CD14-positive monocyte (primary cell): ENCODE results near the gene USP11. TPM values are rescaled to one million over a fixed set of nuclear protein-coding genes. Genes with fewer than 3 reads are reported as not detected.

Experiments used
- DNase-seq, 3 donors: peaks; one replicate each; pipeline ENCODE4 v3.0.0-alpha.2; 2011 to 2022
- H2AFZ ChIP-seq: 2 replicates; pipeline ENCODE4 v1.6.0; 2012; ENCODE audit warnings: mild to moderate bottlenecking, low read depth, low read length, inconsistent platforms; ENCODE audit not compliant: insufficient read depth, poor library complexity, severe bottlenecking
- H3K27ac ChIP-seq, 2 donors: 1 replicate in 1 of 2; 2 replicates in 1 of 2; pipeline ENCODE4 v1.5.1; 2012 to 2013; ENCODE audit warnings: low read length in 2 of 2, control low read depth in 1 of 2, inconsistent platforms in 1 of 2, low read depth in 1 of 2, mild to moderate bottlenecking in 1 of 2
- H3K27me3 ChIP-seq, 2 donors: one replicate each; pipeline versions ENCODE4 v1.6.0 to v1.6.1; 2011 to 2013; ENCODE audit warnings: low read length in 2 of 2; ENCODE audit not compliant: control insufficient read depth in 2 of 2, insufficient read depth in 2 of 2
- H3K36me3 ChIP-seq, 2 donors: replicated peaks in 1 of 2; 1 replicate in 1 of 2; 2 replicates in 1 of 2; pipeline versions ENCODE4 v1.5.1 to v1.6.1; 2012 to 2013; ENCODE audit warnings: low read length in 2 of 2, control low read depth in 1 of 2, inconsistent platforms in 1 of 2, mild to moderate bottlenecking in 1 of 2; ENCODE audit not compliant: insufficient read depth in 2 of 2, control insufficient read depth in 1 of 2
- H3K4me1 ChIP-seq, 2 donors: 1 replicate in 1 of 2; 2 replicates in 1 of 2; pipeline versions ENCODE4 v1.5.1 to v1.6.1; 2012 to 2013; ENCODE audit warnings: low read length in 2 of 2, control low read depth in 1 of 2, inconsistent platforms in 1 of 2, mild to moderate bottlenecking in 1 of 2, moderate library complexity in 1 of 2; ENCODE audit not compliant: insufficient read depth in 2 of 2, control insufficient read depth in 1 of 2
- H3K4me2 ChIP-seq: replicated peaks from 2 replicates; pipeline ENCODE3; 2012; ENCODE audit warnings: low read length, moderate library complexity, mild to moderate bottlenecking; ENCODE audit not compliant: poor library complexity, severe bottlenecking; ENCODE audit errors: extremely low read depth
- H3K4me3 ChIP-seq, 3 experiments: fragments of 200-600 bp in 1 of 3; sonication (generic) in 1 of 3; replicated peaks in 1 of 3; 1 replicate in 2 of 3; 2 replicates in 1 of 3; pipeline ENCODE4 v1.5.1; 2011 to 2013; ENCODE audit warnings: low read length in 3 of 3, mild to moderate bottlenecking in 3 of 3, control low read depth in 2 of 3, low read depth in 2 of 3, inconsistent platforms in 1 of 3, moderate library complexity in 1 of 3
- H3K79me2 ChIP-seq: 2 replicates; pipeline ENCODE4 v1.6.0; 2012; ENCODE audit warnings: mild to moderate bottlenecking, control low read depth, inconsistent platforms, low read length, moderate library complexity; ENCODE audit not compliant: insufficient read depth
- H3K9ac ChIP-seq: 2 replicates; pipeline ENCODE4 v1.6.0; 2017; ENCODE audit warnings: low read length, mild to moderate bottlenecking; ENCODE audit not compliant: insufficient read depth, poor library complexity, severe bottlenecking
- H3K9me3 ChIP-seq, 2 donors: replicated peaks in 1 of 2; 1 replicate in 1 of 2; 2 replicates in 1 of 2; pipeline versions ENCODE4 v1.5.1 to v1.6.1; 2012 to 2013; ENCODE audit warnings: low read length in 2 of 2, control low read depth in 1 of 2; ENCODE audit not compliant: control insufficient read depth in 1 of 2, insufficient read depth in 1 of 2
- H4K20me1 ChIP-seq: 2 replicates; pipeline ENCODE4 v1.6.0; 2012; ENCODE audit warnings: mild to moderate bottlenecking, low read length, control low read depth, moderate library complexity; ENCODE audit not compliant: insufficient read depth
- H3K27ac Mint-ChIP-seq, 7 donors: one replicate each; pipeline ENCODE4 v1.8.0; 2020; ENCODE audit warnings: mild to moderate bottlenecking in 7 of 7, mixed read lengths in 7 of 7, moderate library complexity in 6 of 7, inconsistent platforms in 2 of 7
- H3K27me3 Mint-ChIP-seq, 3 donors: one replicate each; pipeline ENCODE4 v1.8.0; 2021 to 2022; ENCODE audit warnings: low read depth in 3 of 3, mild to moderate bottlenecking in 3 of 3, mixed read lengths in 3 of 3, moderate library complexity in 3 of 3, inconsistent platforms in 1 of 3
- H3K36me3 Mint-ChIP-seq, 2 donors: one replicate each; pipeline ENCODE4 v1.8.0; 2020; ENCODE audit warnings: mixed read lengths in 2 of 2, inconsistent platforms in 1 of 2, mild to moderate bottlenecking in 1 of 2
- H3K4me1 Mint-ChIP-seq: one replicate; pipeline ENCODE4 v1.8.0; 2020; ENCODE audit warnings: mild to moderate bottlenecking, mixed read lengths
- H3K4me3 Mint-ChIP-seq, 2 donors: one replicate each; pipeline ENCODE4 v1.8.0; 2020; ENCODE audit warnings: mild to moderate bottlenecking in 2 of 2, mixed read lengths in 2 of 2, moderate library complexity in 1 of 2
- H3K9me3 Mint-ChIP-seq, 7 donors: one replicate each; pipeline ENCODE4 v1.8.0; 2020 to 2022; ENCODE audit warnings: mixed read lengths in 7 of 7, mild to moderate bottlenecking in 6 of 7, moderate library complexity in 6 of 7, inconsistent platforms in 2 of 7
- CTCF ChIP-seq: fragments of 200-600 bp; IDR thresholded peaks from one replicate; pipeline ENCODE4 v1.8.0; 2022; ENCODE audit warnings: antibody characterized with exemption, mild to moderate bottlenecking
- WGBS: methylation state at CpG from one replicate; pipeline ENCODE4 v1.1.5; 2013; ENCODE audit warnings: missing lambda C conversion rate; ENCODE audit not compliant: insufficient coverage; 5-methylcytosine and 5-hydroxymethylcytosine counted together
- intact Hi-C, 2 donors: fragments of 100-400 bp; cut with micrococcal nuclease; formaldehyde crosslinking; loops; one replicate each; pipeline versions ENCODE4 v1.15.0 to v1.15.1; 2023
- polyA plus RNA-seq, 3 donors: library from polyadenylated mRNA; depleted of rRNA in 1 of 3; unstranded in 2 of 3; stranded (reverse) in 1 of 3; fragments of 300-500 nt in 2 of 3; fragments of >200 nt in 1 of 3; fragmentation: Illumina TruSeq in 2 of 3; gene quantifications; 1 replicate in 2 of 3; 2 replicates in 1 of 3; pipeline ENCODE4 v1.2.3, GENCODE V29; 2012 to 2021

The USP11 gene
- polyA plus RNA-seq, 3 donors = 6.7 to 9.7 (median 8.8) TPM

- Histone ChIP-seq H3K79me2 (no peaks in the 10 kb centered on the region), H3K4me2 (no peak overlapping the region), H3K9me3 (no peaks in the 10 kb centered on the region), H2AFZ (no peak overlapping the region), H4K20me1 (no peaks in the 10 kb centered on the region), H3K4me1 (no peaks in the 10 kb centered on the region), H3K9ac (no peak overlapping the region), H3K27ac (no peak overlapping the region), H3K27me3 (no peaks in the 10 kb centered on the region), H3K4me3 (no peak overlapping the region), H3K36me3 (peaks cover 7 to 18% of the 10 kb centered on the region in 2 donors)
- intact Hi-C loops = no loop called here
- H3K4me3 Mint-ChIP-seq = no peak overlapping the region
- H3K9me3 Mint-ChIP-seq = peaks cover 0 to 5% (median 0%) of the 10 kb centered on the region in 7 donors
- H3K27me3 Mint-ChIP-seq = peaks cover 0 to 51% (median 0%) of the 10 kb centered on the region in 3 donors
- no peak for TF ChIP-seq CTCF
- DNase-seq = no peak
- H3K36me3 Mint-ChIP-seq = peaks cover 11 to 28% of the 10 kb centered on the region in 2 donors
- no peak overlapping the region for H3K27ac Mint-ChIP-seq
- 98% methylated on average over 5 of the region's 13 CpGs for WGBS
- no peaks in the 10 kb centered on the region for H3K4me1 Mint-ChIP-seq
Observed at GRCh38 chrX:47247999-47248320, 15.2 kb downstream of the USP11 start.

GRCh38 chrX:47248576-47248975 is 15.8 kb downstream of the USP11 start:
- H3K4me3 Mint-ChIP-seq = no peak overlapping the region
- no peak overlapping the region for H3K27ac ChIP-seq
- no peak overlapping the region for H2AFZ ChIP-seq
- H3K79me2 ChIP-seq = no peaks in the 10 kb centered on the region
- intact Hi-C loops = no loop called here
- peaks cover 0 to 11% (median 3%) of the 10 kb centered on the region in 7 donors for H3K9me3 Mint-ChIP-seq
- no peaks in the 10 kb centered on the region for H4K20me1 ChIP-seq
- H3K36me3 Mint-ChIP-seq = peaks cover 11 to 28% of the 10 kb centered on the region in 2 donors
- DNase-seq = no peak
- no peak overlapping the region for H3K27ac Mint-ChIP-seq
- H3K4me1 ChIP-seq = no peaks in the 10 kb centered on the region
- no peak for TF ChIP-seq CTCF
- no peaks in the 10 kb centered on the region for H3K9me3 ChIP-seq
- H3K4me2 ChIP-seq = no peak overlapping the region
- WGBS = no CpG with 5 or more reads among the region's 6 CpGs
- H3K36me3 ChIP-seq = peaks cover 7 to 18% of the 10 kb centered on the region in 2 donors
- H3K27me3 ChIP-seq = no peaks in the 10 kb centered on the region
- H3K4me1 Mint-ChIP-seq = no peaks in the 10 kb centered on the region
- H3K27me3 Mint-ChIP-seq = peaks cover 0 to 53% (median 0%) of the 10 kb centered on the region in 3 donors
- no peak overlapping the region for H3K9ac ChIP-seq
- H3K4me3 ChIP-seq = no peak overlapping the region
